ENCODE data around the gene UBE2G1. TPM values are rescaled to one million over a fixed set of nuclear protein-coding genes. Genes with fewer than 3 reads are reported as not detected.
A peak's percentile ranks its signal among the peaks of the same experiment; 100 is the strongest.

The UBE2G1 gene
- total RNA-seq, 4 donors from 2014 or later, result 16.5 to 51.8 (median 33.9) TPM

- intact Hi-C loops (cut with DNase I; ENCODE audit: low total_unique reads), result no loop called here
- H3K27me3 ChIP-seq, result no peaks in the 10 kb centered on the region
- peaks cover 4 to 10% of the 10 kb centered on the region in 2 donors for H3K4me1 ChIP-seq
- H3K36me3 ChIP-seq, result no peaks in the 10 kb centered on the region
- H3K9me3 ChIP-seq, result no peaks in the 10 kb centered on the region
- H3K4me3 ChIP-seq, result no peak overlapping the region
- peak overlapping the region; percentile 81 to 95 for H3K27ac ChIP-seq
- TF ChIP-seq, protein P1, sequence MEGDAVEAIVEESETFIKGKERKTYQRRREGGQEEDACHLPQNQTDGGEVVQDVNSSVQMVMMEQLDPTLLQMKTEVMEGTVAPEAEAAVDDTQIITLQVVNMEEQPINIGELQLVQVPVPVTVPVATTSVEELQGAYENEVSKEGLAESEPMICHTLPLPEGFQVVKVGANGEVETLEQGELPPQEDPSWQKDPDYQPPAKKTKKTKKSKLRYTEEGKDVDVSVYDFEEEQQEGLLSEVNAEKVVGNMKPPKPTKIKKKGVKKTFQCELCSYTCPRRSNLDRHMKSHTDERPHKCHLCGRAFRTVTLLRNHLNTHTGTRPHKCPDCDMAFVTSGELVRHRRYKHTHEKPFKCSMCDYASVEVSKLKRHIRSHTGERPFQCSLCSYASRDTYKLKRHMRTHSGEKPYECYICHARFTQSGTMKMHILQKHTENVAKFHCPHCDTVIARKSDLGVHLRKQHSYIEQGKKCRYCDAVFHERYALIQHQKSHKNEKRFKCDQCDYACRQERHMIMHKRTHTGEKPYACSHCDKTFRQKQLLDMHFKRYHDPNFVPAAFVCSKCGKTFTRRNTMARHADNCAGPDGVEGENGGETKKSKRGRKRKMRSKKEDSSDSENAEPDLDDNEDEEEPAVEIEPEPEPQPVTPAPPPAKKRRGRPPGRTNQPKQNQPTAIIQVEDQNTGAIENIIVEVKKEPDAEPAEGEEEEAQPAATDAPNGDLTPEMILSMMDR (IDR thresholded peaks at IDR 0.05), result no peak
- no peak for TF ChIP-seq POLR2A (IDR thresholded peaks at IDR 0.05)
- DNase-seq, result no peak
Observed at GRCh38 chr17:4221163-4221562, 145.3 kb downstream of the UBE2G1 start.

GRCh38 chr17:4220655-4221054 is 145.8 kb downstream of the UBE2G1 start:
- Histone ChIP-seq H3K36me3 (no peaks in the 10 kb centered on the region), H3K27ac (peak overlapping the region; percentile 81 to 95), H3K4me1 (peaks cover 4 to 10% of the 10 kb centered on the region in 2 donors), H3K27me3 (no peaks in the 10 kb centered on the region), H3K9me3 (no peaks in the 10 kb centered on the region), H3K4me3 (peak overlapping the region in 1 of 2 donors; percentile 10)
- DNase-seq, result peak; percentile 43 to 83
- intact Hi-C loops (cut with DNase I; ENCODE audit: low total_unique reads), result no loop called here
- TF ChIP-seq, protein P1 (IDR thresholded peaks at IDR 0.05), result no peak
- peak in 1 of 2 donors; percentile 46 for TF ChIP-seq POLR2A (IDR thresholded peaks at IDR 0.05)

Small RNAs within 50 kb of the gene (small RNA-seq; reads per million reads assigned to genes)
- not detected for gene RN7SL774P

Other genes with a start within 250 kb of the UBE2G1 start
- 10 to 100 TPM; 25.4 to 88.0 (median 39.9) TPM for gene ZZEF1, start 223.6 kb downstream of the UBE2G1 start, total RNA-seq
- 10 to 100 TPM; 15.6 to 25.5 (median 19.7) TPM for gene CYB5D2, start 223.5 kb downstream of the UBE2G1 start, total RNA-seq
- gene ANKFY1, start 102.7 kb downstream of the UBE2G1 start, total RNA-seq, result 10 to 100 TPM; 17.6 to 69.5 (median 52.8) TPM
- under 1 TPM in 1 of 4 donors, not detected in 3; 0.69 TPM for gene SPNS3, start 67.3 kb upstream of the UBE2G1 start, total RNA-seq
- 10 to 100 TPM in 2 of 4 donors, 1 to 10 TPM in 2; 3.8 to 40.5 (median 13.6) TPM for gene SPNS2, start 132.2 kb upstream of the UBE2G1 start, total RNA-seq
- 10 to 100 TPM; 10.9 to 64.7 (median 25.2) TPM for gene MYBBP1A, start 188.7 kb upstream of the UBE2G1 start, total RNA-seq
- 1 to 10 TPM in 1 of 4 donors, under 1 TPM in 2, not detected in 1; 0.21 to 4.4 (median 0.29) TPM for gene GGT6, start 193.9 kb upstream of the UBE2G1 start, total RNA-seq
- gene SMTNL2, start 217.9 kb upstream of the UBE2G1 start, total RNA-seq, result 10 to 100 TPM in 1 of 4 donors, 1 to 10 TPM in 2, not detected in 1; 5.7 to 12.0 (median 6.8) TPM